Measurements from ENCODE around the gene DLGAP1. TPM values are rescaled to one million over a fixed set of nuclear protein-coding genes. Genes with fewer than 3 reads are reported as not detected.

DLGAP1 gene
- total and polyA plus RNA-seq, 2 donors (not counting 1 experiment from before 2014, with no cell fraction given), result 0.07 to 0.61 TPM

DNA sequence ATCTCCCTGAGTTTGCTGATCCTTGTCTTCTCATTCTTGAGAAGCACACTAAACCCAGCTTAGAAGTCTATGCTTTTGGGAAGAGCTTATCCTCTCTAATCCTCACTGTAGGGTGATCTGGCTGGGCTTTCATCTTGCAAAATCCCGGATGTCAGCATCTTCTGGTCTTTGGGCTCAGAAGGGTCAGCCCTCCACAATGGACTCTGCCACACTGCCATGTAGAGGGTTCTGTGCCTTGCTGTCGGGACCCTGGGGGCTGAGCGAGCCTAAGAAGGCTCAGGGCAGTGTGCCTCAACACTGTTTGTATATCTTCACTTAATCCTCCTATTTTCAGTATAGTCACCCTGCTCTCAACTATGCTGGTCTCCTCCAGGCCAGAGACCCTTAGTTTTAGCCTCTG is 902.8 kb downstream of the DLGAP1 start:
- no peak overlapping the region for H3K4me3 Mint-ChIP-seq
- no peaks in the 10 kb centered on the region for H3K4me1 Mint-ChIP-seq
- no peaks in the 10 kb centered on the region for H3K9me3 Mint-ChIP-seq (ENCODE audit: insufficient read depth)
- Histone ChIP-seq H3K27ac (ENCODE audit: low read length in 2 of 2) (no peak overlapping the region), H3K27me3 (replicated peaks in 1 of 4; ENCODE audit: control extremely low read depth in 1 of 4, control insufficient read depth in 3 of 4, insufficient read depth in 4 of 4, low read length in 3 of 4) (no peaks in the 10 kb centered on the region), H3K79me2 (ENCODE audit: control insufficient read depth, insufficient read depth, low read length) (no peaks in the 10 kb centered on the region), H3K4me1 (ENCODE audit: control insufficient read depth in 2 of 2, insufficient read depth in 2 of 2, low read length in 2 of 2) (no peaks in the 10 kb centered on the region), H2AFZ (ENCODE audit: insufficient read depth, low read depth, low read length, poor library complexity, severe bottlenecking) (no peak overlapping the region), H3K36me3 (replicated peaks in 1 of 2; ENCODE audit: control extremely low read depth in 1 of 2, control insufficient read depth in 1 of 2, extremely low read depth in 1 of 2, insufficient read depth in 2 of 2, low read length in 1 of 2) (no peaks in the 10 kb centered on the region), H3K4me2 (replicated peaks; ENCODE audit: low read depth, low read length, poor library complexity, severe bottlenecking) (no peak overlapping the region), H3K9ac (ENCODE audit: low read length) (no peak overlapping the region), H3K4me3 (ENCODE audit: control extremely low read depth in 1 of 5, extremely low read depth in 1 of 5, insufficient read depth in 1 of 5, low read depth in 2 of 5, low read length in 4 of 5) (no peak overlapping the region), H4K20me1 (ENCODE audit: control insufficient read depth, insufficient read depth, low read length, poor library complexity, severe bottlenecking) (no peaks in the 10 kb centered on the region), H3K9me3 (ENCODE audit: control extremely low read depth in 1 of 3, control insufficient read depth in 2 of 3, insufficient read depth in 1 of 3, low read length in 2 of 3) (no peaks in the 10 kb centered on the region)
- ChIA-PET CTCF (no interaction called here), POLR2A (no interaction called here)
- H3K27ac Mint-ChIP-seq, result no peak overlapping the region
- ATAC-seq (ENCODE audit: low read depth) (no peak), DNase-seq (no peak)
- intact Hi-C loops (cut with micrococcal nuclease), result no loop called here
- TF ChIP-seq, protein P1, sequence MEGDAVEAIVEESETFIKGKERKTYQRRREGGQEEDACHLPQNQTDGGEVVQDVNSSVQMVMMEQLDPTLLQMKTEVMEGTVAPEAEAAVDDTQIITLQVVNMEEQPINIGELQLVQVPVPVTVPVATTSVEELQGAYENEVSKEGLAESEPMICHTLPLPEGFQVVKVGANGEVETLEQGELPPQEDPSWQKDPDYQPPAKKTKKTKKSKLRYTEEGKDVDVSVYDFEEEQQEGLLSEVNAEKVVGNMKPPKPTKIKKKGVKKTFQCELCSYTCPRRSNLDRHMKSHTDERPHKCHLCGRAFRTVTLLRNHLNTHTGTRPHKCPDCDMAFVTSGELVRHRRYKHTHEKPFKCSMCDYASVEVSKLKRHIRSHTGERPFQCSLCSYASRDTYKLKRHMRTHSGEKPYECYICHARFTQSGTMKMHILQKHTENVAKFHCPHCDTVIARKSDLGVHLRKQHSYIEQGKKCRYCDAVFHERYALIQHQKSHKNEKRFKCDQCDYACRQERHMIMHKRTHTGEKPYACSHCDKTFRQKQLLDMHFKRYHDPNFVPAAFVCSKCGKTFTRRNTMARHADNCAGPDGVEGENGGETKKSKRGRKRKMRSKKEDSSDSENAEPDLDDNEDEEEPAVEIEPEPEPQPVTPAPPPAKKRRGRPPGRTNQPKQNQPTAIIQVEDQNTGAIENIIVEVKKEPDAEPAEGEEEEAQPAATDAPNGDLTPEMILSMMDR (IDR thresholded peaks at IDR 0.05), result no peak
- TF ChIP-seq EZH2 (IDR thresholded peaks at IDR 0.05; ENCODE audit: borderline replicate concordance, insufficient read depth, low read depth, low read length, poor library complexity, severe bottlenecking), result no peak
- 86% methylated on average over 3 of the region's 3 CpGs for WGBS (ENCODE audit: insufficient coverage)
- H3K27me3 Mint-ChIP-seq, result no peaks in the 10 kb centered on the region

GRCh38 chr18:3547891-3548615 is 907.1 kb downstream of the DLGAP1 start:
- no peak overlapping the region for H2AFZ ChIP-seq (ENCODE audit: insufficient read depth, low read depth, low read length, poor library complexity, severe bottlenecking)
- intact Hi-C loops (cut with micrococcal nuclease), result no loop called here
- Mint-ChIP-seq H3K4me3 (no peak overlapping the region), H3K27me3 (no peaks in the 10 kb centered on the region), H3K27ac (no peak overlapping the region), H3K9me3 (ENCODE audit: insufficient read depth) (no peaks in the 10 kb centered on the region), H3K4me1 (peaks cover 6% of the 10 kb centered on the region)
- POLR2A ChIA-PET, result interaction anchor here (0.6 kb wide), 1 partner anchor 101 kb away, joined by 4 read pairs; no protein-coding TSS in a partner anchor
- no CpG with 5 or more reads among the region's 4 CpGs for WGBS (ENCODE audit: insufficient coverage)
- H3K36me3 ChIP-seq (replicated peaks in 1 of 2; ENCODE audit: control extremely low read depth in 1 of 2, control insufficient read depth in 1 of 2, extremely low read depth in 1 of 2, insufficient read depth in 2 of 2, low read length in 1 of 2), result no peaks in the 10 kb centered on the region
- H4K20me1 ChIP-seq (ENCODE audit: control insufficient read depth, insufficient read depth, low read length, poor library complexity, severe bottlenecking), result no peaks in the 10 kb centered on the region
- no peak overlapping the region for H3K9ac ChIP-seq (ENCODE audit: low read length)
- H3K4me2 ChIP-seq (replicated peaks; ENCODE audit: low read depth, low read length, poor library complexity, severe bottlenecking), result no peak overlapping the region
- CTCF ChIA-PET, result no interaction called here
- no peaks in the 10 kb centered on the region for H3K27me3 ChIP-seq (replicated peaks in 1 of 4; ENCODE audit: control extremely low read depth in 1 of 4, control insufficient read depth in 3 of 4, insufficient read depth in 4 of 4, low read length in 3 of 4)
- ATAC-seq (ENCODE audit: low read depth) (no peak), DNase-seq (no peak)
- H3K4me1 ChIP-seq (ENCODE audit: control insufficient read depth in 2 of 2, insufficient read depth in 2 of 2, low read length in 2 of 2), result peaks cover 0 to 3% of the 10 kb centered on the region in 2 donors
- no peak overlapping the region for H3K4me3 ChIP-seq (ENCODE audit: control extremely low read depth in 1 of 5, extremely low read depth in 1 of 5, insufficient read depth in 1 of 5, low read depth in 2 of 5, low read length in 4 of 5)
- H3K9me3 ChIP-seq (ENCODE audit: control extremely low read depth in 1 of 3, control insufficient read depth in 2 of 3, insufficient read depth in 1 of 3, low read length in 2 of 3), result no peaks in the 10 kb centered on the region
- no peaks in the 10 kb centered on the region for H3K79me2 ChIP-seq (ENCODE audit: control insufficient read depth, insufficient read depth, low read length)
- H3K27ac ChIP-seq (ENCODE audit: low read length in 2 of 2), result no peak overlapping the region
- TF ChIP-seq, protein P1 (IDR thresholded peaks at IDR 0.05), result no peak
